ENCODE measurements around the gene WIF1. TPM values are rescaled to one million over a fixed set of nuclear protein-coding genes. Genes with fewer than 3 reads are reported as not detected.

Gene WIF1
- total and polyA plus RNA-seq, 2 of the 8 experiments (the other 6 are each of a cell fraction or from before 2014, with no cell fraction given): 1.8 to 9.1 TPM

GRCh38 chr12:65086236-65086635, 34.9 kb downstream of the WIF1 start (continued):
- TF ChIP-seq HDAC6 (IDR thresholded peaks at IDR 0.05; ENCODE audit: low read depth, low read length) (no peak), ASH2L (IDR thresholded peaks at IDR 0.05; ENCODE audit: low read length) (no peak), HDAC2 (IDR thresholded peaks at IDR 0.05; ENCODE audit: borderline replicate concordance in 1 of 2, low read depth in 2 of 2, low read length in 2 of 2) (no peak)
- TF ChIP-seq, protein P1, sequence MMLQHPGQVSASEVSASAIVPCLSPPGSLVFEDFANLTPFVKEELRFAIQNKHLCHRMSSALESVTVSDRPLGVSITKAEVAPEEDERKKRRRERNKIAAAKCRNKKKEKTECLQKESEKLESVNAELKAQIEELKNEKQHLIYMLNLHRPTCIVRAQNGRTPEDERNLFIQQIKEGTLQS (IDR thresholded peaks at IDR 0.05; ENCODE audit: insufficient read depth, low read depth, low read length): no peak

All from H1 (cell line).